Neural crest cell (in vitro differentiated cells): ENCODE results near the gene CKAP2L. TPM values are rescaled to one million over a fixed set of nuclear protein-coding genes. Genes with fewer than 3 reads are reported as not detected.
"Not testable (repeated sequence)": the region's sequence is repeated elsewhere in the genome, so short reads cannot be mapped to it uniquely, and the experiment has no call there.

Experiments used
- DNase-seq: peaks from one replicate; pipeline ENCODE4 v3.0.0; 2021; ENCODE audit warnings: low read depth, mixed read lengths, low spot score
- H3K27ac Mint-ChIP-seq: one replicate; pipeline ENCODE4 v1.8.0; 2021; ENCODE audit warnings: mild to moderate bottlenecking, mixed read lengths; ENCODE audit not compliant: unreplicated experiment
- H3K27me3 Mint-ChIP-seq: 2 replicates; pipeline ENCODE4 v1.8.0; 2021; ENCODE audit warnings: low read depth, mild to moderate bottlenecking, mixed read lengths
- H3K36me3 Mint-ChIP-seq: 2 replicates; pipeline ENCODE4 v1.8.0; 2021; ENCODE audit warnings: low read depth, mild to moderate bottlenecking, mixed read lengths
- H3K4me1 Mint-ChIP-seq: 2 replicates; pipeline ENCODE4 v1.8.0; 2021; ENCODE audit warnings: mixed read lengths
- H3K4me3 Mint-ChIP-seq: one replicate; pipeline ENCODE4 v1.8.0; 2021; ENCODE audit warnings: mild to moderate bottlenecking, mixed read lengths
- H3K9me3 Mint-ChIP-seq: 2 replicates; pipeline ENCODE4 v1.8.0; 2021; ENCODE audit warnings: mixed read lengths
- CTCF ChIP-seq: fragments of 200-600 bp; sonication (generic); conservative IDR thresholded peaks from 2 replicates; pipeline ENCODE4 v1.5.0; 2021; ENCODE audit warnings: antibody characterized with exemption, mild to moderate bottlenecking
- total RNA-seq: library from RNA; stranded (reverse); gene quantifications from 2 replicates; pipeline ENCODE4 v1.2.1, GENCODE V29; 2021

The CKAP2L gene
- total RNA-seq, 1 donor from 2014 or later = 27.4 TPM

DNA sequence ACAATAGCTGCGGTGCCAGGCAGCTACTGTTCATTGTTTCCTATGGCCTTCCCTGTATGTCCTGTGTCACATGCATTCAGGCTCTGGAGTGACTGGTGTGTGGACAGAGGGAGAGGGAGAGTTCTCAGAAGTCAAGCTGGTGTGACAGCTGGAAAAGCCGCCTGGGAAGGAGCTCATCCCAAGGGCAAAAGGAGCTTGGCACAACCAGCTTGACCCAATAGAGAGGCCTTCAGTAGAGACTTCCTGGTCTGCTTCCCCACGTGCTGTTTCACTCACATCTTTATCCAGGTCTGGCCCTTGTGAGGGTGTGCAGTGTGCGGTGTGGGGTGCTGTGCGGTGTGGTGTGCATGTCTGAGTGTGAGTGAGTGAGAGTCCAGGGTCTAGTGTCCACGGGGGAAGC is 54.7 kb downstream of the CKAP2L start:
- no peak for DNase-seq

DNA sequence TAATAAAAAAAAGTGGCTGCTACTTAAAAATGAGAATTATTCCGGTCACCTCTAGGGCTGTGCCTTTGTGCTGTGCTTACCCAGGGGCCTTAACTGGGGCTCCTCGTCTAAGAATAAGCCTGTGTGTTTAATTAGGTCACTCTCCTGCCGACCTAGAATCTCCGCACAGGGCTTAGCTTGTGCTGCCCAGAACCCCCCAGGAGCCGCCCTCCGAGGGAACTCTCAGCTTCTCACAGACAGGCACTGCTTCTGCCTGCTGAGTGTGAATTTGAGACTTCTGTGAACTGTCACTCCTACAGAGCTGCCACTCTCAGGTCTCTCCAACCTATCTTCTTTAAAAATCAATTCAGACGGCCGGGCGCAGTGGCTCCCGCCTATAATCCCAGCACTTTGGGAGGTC is 55.4 kb downstream of the CKAP2L start:
- Mint-ChIP-seq H3K27ac (no peak overlapping the region), H3K4me1 (peaks cover 9% of the 10 kb centered on the region), H3K4me3 (no peak overlapping the region), H3K27me3 (peaks cover 6% of the 10 kb centered on the region), H3K36me3 (no peaks in the 10 kb centered on the region), H3K9me3 (no peaks in the 10 kb centered on the region)
- no peak for TF ChIP-seq CTCF
- no peak for DNase-seq

More for the DNA sequence above, 54.7 kb downstream of the CKAP2L start:
- TF ChIP-seq CTCF = no peak
- Mint-ChIP-seq H3K4me1 (peaks cover 9% of the 10 kb centered on the region), H3K36me3 (no peaks in the 10 kb centered on the region), H3K4me3 (no peak overlapping the region), H3K27ac (no peak overlapping the region), H3K9me3 (no peaks in the 10 kb centered on the region), H3K27me3 (peaks cover 6% of the 10 kb centered on the region)

GRCh38 chr2:112706947-112707346 is 57.5 kb downstream of the CKAP2L start:
- not testable (repeated sequence) for H3K36me3 Mint-ChIP-seq, H3K4me3 Mint-ChIP-seq, DNase-seq, H3K4me1 Mint-ChIP-seq, H3K27me3 Mint-ChIP-seq, H3K27ac Mint-ChIP-seq, H3K9me3 Mint-ChIP-seq

- peaks cover 6% of the 10 kb centered on the region for H3K27me3 Mint-ChIP-seq
- no peaks in the 10 kb centered on the region for H3K9me3 Mint-ChIP-seq
- H3K36me3 Mint-ChIP-seq = no peaks in the 10 kb centered on the region
- no peak overlapping the region for H3K4me3 Mint-ChIP-seq
- DNase-seq = no peak
- no peaks in the 10 kb centered on the region for H3K4me1 Mint-ChIP-seq
- TF ChIP-seq CTCF = no peak
- no peak overlapping the region for H3K27ac Mint-ChIP-seq
Measured at GRCh38 chr2:112706170-112706664, 58.2 kb downstream of the CKAP2L start.

DNA sequence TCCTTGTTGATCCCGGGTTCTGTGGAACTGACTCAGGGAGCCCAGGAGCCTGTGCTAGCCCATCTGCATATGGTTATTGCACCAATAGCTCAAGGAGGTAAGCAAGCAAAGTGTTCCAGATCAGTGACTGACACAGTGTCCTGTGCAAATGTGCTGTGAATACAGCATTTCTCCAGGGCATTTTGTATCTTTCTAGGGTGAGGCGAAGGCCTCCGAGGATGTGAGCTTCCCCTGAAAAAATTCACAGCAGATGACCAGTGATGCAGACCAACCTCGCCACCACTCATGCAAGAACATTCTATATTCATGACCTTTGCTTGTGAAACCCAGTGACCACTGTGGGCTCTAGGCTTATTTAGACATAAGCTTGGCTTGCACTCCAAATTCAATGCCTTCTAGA is 58.8 kb downstream of the CKAP2L start:
- no peak for DNase-seq
- Mint-ChIP-seq H3K4me1 (no peaks in the 10 kb centered on the region), H3K27me3 (peaks cover 6% of the 10 kb centered on the region), H3K4me3 (no peak overlapping the region), H3K36me3 (no peaks in the 10 kb centered on the region), H3K27ac (no peak overlapping the region), H3K9me3 (no peaks in the 10 kb centered on the region)
- TF ChIP-seq CTCF = no peak

GRCh38 chr2:112703684-112704083 is 60.7 kb downstream of the CKAP2L start:
- Mint-ChIP-seq H3K27ac (no peak overlapping the region), H3K27me3 (peaks cover 4% of the 10 kb centered on the region), H3K4me1 (no peaks in the 10 kb centered on the region), H3K36me3 (no peaks in the 10 kb centered on the region), H3K9me3 (no peaks in the 10 kb centered on the region), H3K4me3 (no peak overlapping the region)
- no peak for DNase-seq
- no peak for TF ChIP-seq CTCF
